ENCODE measurements around the gene ORMDL2.

The ORMDL2 gene, protein sequence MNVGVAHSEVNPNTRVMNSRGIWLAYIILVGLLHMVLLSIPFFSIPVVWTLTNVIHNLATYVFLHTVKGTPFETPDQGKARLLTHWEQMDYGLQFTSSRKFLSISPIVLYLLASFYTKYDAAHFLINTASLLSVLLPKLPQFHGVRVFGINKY

DNA sequence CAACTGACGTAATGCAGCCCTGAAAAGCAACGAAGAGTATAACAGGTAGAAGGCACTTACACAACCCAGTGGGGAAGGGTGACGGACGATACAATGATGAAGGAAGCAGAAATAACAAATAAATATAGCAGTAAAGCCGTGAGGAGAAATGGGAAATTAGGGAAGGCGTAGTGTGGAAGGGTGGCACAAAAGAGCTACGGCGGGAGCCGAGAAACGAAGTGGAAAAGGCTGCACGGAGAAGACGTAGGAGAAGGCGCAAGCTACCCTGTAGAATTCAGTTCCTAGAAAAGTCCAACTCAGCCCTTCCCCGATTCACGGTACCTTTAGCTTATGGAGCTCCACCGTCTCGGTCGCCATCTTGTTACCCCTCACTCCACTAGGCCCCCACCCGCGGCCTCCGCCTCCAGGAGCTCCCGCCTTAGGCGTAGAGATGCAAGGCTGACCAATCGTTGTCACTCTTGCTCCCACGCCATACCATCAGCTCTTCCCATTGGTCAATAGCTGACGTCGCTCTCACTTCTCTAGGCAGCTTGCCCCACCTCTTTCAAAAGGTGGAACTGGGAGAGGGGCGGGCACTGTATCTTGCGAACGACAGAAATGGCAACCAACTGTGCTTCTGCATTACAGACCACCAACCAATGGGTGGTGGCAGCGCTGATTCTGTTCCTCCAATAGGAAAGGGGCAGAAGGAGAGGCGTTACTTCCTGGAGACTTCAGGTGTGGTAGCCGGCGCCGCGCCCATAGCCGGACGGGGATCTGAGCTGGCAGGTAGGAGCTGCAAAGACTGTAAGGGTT lies at the start of gene ORMDL2, which contains the start of gene SARNP:
ORMDL2 (plus strand) TSS at position 697 of the 795 bp plus-strand sequence. CDS start 959 bp downstream, outside the sequence.
SARNP (minus strand) TSS at position 380 of the 795 bp plus-strand sequence; CDS start at position 357, 23 bp downstream.
- peak; percentile 91 for DNase-seq

DNA sequence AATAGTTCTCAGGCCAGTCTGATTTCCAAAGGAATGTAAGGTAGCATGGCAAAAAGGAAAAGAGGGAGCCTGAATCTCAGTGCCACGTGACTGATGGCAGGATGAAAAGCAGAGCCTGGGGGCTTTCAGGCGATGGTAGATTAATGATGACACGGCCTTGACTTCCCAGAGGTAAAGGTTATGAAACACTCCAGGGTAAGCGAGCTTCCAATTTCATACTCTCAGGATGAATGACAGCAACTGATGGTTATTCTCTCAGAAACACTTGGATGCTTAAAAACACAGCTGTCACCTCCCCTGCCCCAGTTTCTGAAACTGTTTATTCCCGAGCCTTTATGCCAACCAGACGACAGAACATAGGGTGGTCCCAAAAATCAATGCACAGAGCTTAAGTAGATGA lies 46.1 kb upstream of the ORMDL2 start:
- DNase-seq: no peak

DNA sequence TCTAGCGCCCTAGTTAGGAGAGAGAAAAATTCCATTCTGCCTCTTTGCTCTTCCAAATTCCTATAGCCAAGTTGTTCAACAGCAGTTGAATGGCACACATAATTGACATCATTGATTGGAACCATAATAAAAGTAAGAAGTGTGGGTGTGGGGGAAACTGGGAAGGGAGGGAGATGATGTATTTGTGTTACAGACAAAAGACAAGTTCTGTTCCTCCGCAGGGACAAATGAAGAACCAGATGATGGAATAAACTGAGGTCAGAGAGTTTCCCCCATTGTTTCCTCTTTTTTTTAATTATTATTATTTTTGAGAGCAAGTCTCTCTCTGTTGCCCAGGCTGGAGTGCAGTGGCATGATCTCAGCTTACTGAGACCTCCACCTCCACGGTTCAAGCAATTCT lies 40.0 kb upstream of the ORMDL2 start:
- DNase-seq: no peak

DNA sequence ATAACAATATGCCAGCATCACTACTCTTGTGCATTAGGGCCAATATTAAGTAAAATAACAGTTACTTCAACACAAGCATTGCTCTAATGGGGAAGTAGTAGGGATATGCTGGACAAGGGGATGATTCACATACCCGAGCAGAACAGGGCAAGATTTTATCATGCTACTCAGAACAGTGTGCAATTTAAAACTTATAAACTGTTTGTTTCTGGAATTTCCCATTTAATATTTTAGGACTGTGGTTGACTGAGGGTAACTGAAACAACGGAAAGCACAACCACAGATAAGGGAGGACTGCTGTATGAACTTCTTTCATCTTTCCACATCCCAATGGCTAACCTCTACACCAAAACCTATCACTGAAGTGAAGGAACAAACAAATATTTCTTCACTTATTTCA lies 37.2 kb upstream of the ORMDL2 start:
- DNase-seq: no peak

DNA sequence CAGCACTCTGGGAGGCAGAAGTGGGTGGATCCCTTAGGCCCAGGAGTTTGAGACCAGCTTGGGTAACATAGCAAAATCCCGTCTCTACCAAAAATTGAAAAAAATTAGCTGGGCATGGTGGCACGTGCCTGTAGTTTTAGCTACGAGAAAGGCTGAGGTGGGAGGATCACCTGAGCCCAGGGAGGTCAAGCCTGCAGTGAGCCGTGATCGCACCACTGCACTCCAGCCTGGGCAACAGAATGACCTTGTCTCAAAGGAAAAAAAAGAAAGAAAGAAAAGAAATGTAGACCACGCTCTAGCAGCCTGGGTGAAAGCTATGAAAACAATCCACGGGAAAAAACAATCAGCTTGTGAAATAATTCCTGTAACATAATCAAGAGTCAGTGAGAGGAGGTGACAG lies 29.3 kb upstream of the ORMDL2 start:
- DNase-seq: no peak

DNA sequence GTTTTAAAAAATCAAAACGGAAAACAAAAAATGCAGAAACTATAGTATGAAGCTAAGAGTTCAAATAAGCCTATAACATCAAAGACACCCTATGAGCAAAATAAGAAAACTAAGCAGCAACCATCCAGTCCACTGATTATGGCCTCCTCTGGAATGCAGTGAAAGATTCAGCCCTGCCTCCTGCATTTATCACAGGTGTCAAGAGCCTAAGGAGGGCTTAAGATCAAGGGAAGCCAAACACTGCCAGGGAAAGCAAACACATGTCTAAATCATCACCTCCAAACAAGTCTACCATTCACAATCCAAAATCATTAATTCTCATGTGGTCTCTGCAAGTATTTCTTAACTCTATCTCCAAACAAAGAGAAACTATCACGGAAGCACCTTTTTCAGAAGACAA lies 28.7 kb upstream of the ORMDL2 start:
- DNase-seq: no peak

DNA sequence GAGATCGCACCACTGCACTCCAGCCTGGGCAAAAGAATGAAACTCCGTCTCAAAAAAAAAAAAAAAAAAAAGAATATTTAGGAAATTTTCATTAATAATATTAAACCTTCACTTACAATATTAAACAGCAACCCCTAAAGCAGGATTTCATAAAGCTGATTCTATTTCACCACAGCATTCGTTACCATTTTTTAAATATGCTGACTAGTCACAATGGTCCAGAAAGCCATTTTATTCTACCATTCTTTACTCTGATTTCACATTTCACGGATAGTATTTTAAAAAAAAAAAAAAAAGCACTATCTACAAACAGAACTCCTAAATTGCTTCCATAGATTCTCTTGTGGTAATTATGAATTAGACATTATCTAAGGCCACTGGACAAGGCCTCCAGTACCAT lies 27.9 kb upstream of the ORMDL2 start:
- no peak for DNase-seq

DNA sequence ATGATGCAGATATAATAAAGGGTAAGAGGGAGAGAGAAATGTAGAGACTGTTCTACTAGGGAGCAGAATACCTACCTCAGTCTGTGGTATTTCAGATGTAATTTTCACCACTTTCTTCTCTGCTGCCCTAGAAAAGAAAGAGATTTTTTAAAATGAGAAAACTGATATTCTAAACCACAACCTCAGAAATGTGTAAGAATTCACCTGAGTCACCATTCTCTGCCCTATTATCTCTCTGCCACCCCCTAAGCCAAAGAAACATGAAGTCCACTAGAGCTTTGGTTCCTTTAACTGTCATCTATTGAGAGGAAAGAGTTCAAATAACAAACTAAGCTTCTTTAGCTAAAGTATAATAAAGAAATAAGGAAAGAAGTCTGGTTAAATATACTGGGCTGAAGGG lies 21.9 kb upstream of the ORMDL2 start:
- DNase-seq: no peak

DNA sequence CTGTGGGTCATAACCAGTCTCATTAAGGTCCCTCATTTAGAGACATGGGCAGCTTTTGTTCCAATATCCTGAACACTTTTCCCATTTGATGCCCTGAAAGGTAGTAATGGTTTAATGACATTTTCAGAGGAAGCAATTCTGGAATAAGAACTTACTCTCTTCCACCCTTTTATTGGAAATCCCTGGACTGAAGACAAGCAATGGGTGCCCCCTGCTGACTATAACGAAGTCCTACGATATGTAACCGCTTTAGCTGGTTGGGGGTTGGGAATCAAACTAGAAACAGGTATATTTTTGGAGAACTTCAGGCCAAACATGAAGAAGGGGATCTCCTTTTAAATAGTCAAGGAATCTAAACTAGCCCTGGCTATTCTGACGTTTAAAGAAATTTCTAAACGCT lies 20.8 kb upstream of the ORMDL2 start:
- DNase-seq: no peak

DNA sequence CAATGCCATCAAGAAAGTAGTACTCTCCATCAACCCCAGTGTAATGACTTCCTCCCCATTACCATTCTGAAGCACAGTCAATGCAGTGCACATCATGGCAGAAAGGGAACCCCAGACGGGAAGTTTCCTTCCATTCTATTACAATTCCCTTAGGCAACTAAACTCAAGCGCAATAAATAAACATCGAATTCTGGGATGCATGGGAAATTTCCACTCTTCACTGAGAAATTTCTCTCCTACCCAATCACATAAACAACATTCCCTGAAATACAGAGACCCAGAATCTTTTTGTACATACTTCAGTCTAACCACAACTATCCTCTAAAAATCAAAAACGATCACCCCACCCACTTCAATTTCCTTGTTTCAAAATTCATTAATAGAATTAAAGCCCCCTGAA lies 20.3 kb upstream of the ORMDL2 start:
- DNase-seq: no peak

DNA sequence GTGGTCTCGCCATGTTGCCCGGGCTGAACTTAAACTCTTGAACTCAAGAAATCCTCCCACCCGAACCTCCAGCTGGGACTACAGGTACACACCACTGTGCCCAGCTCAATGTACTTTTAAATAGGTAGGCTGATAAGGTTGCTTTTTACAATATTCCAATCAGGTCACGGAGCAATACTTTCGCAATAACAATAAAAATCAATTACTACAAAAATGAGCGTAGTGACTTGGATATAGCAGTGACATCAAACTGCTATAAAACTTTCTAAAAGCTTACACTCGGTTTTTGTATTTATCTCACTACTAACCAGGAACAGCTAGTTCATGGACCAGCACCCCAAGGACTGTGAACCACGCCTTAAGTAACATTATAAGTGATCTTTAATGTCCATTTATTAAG lies 10.9 kb upstream of the ORMDL2 start:
- DNase-seq: no peak

DNA sequence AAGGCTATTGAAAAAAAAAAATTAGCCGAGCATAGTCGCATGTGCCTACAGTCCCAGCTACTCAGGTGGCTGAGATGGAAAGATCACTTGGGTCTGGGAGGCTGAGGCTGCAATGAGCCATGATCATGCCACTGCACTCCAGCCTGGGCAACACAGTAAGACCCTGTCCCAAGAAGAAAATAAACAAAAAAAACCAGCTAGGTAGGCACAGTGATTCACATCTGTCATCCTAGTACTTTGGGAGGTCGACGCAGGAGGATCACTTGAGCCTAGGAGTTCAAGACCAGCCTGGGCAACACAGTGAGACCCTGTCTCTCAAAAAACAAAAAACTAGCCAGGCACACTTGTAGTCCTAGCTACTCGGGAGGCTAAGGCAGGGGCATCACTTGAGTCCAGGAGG lies 8.6 kb upstream of the ORMDL2 start:
- no peak for DNase-seq

DNA sequence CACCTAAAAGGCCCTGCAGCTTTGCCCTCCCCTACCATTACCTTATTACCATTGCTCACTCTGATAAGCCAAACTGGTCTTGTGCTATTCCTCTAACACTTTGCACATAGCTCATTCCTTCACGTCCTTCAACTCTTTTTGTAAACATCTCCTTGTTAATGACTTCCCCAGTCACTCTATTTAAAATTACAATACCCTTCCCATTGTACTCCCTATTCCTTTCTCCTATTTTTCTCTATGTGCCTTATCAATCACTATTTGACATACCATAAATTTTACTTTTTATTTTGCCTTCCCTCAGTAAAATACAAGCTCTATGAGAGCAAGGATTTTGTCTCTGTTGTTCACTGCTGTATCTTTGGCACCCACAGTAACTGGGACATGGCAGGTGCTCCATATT lies 5.8 kb upstream of the ORMDL2 start:
- DNase-seq: no peak

DNA sequence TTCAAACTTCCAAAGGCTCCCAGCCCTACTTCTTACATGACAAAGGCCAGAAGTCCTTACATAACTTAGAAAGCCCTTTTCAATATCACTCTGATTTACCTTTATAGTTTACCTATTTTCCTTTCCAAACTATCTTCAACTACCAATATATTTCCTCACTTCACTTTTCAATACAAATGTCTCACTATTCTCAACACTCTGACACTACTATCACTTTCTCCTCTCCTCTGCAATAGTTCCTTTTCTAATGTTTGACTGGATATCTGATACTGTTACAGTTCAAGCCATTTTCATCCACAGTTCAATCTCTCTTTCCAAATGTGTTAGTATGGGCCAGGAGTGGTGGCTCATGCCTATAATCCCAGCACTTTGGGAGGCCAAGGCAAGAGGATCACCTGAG lies 3.6 kb upstream of the ORMDL2 start:
- no peak for DNase-seq

DNA sequence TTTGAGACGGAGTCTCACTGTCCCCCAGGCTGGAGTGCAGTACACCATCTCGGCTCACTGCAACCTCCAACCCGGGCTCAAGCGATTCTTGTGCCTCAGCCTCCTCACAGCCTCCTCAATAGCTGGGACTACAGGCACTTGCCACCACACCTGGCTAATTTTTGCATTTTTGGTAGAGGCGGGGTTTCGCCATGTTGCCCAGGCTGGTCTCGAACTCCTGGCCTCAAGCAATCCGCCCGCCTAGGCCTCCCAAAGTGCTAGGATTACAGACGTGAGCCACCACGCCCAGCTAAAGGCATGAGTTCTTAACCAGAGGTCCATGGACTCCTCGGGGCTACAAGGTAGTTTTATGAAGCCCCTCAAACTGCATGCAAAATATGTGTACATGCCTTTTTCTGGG lies 2.4 kb upstream of the ORMDL2 start:
- DNase-seq: no peak

DNA sequence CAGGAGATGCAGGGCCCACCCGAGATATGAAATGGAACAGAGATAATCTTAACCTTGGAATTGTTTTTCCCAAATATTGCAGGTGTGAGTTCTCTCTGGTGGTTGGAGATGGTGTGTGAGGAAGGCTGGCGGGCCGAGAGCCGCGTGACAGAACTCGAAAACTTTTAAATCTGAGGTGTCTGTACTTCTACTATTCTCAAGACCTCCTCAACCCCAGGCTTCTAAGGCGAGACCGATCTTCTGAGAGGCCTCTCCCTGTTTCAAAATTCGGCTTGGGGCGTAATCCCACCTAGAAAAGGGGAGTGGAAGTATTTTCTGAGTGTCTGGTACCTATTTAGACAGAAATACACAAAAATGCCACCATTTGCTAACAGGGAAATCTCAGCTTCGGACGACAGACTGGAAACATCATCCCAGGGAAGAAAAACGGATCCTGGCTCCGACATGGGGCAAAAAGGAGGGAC lies 928 bp upstream of the ORMDL2 start:
- DNase-seq: no peak

DNA sequence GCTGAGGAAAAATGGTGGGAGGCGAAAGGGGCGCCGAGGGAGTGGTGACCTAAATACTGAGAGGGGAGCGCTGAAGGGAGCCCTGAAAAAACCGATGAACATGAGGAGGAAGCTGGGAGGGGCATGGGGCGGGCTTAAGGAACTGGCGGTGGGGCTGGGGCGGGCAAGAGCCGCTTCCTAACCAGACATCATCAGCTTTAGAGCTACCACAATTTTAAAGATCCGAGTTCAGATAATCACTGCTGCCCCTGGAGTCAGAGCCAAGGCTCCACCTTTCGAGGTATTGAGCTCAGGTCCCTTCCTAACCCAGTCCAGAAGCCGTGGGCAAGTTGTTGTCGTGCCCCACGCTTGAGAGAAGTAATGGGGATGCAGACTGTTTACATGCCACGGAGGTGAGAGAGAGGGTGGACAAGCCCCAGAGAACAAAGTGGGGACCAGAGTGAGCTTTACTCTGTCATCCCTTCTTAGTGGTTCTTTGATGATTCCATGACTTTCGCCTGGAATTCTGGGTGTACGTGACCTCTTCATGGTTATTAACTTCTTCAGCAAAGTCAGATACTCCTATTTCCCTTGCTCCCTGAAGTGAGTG lies 393 bp downstream of the ORMDL2 start:
- no peak for DNase-seq

DNA sequence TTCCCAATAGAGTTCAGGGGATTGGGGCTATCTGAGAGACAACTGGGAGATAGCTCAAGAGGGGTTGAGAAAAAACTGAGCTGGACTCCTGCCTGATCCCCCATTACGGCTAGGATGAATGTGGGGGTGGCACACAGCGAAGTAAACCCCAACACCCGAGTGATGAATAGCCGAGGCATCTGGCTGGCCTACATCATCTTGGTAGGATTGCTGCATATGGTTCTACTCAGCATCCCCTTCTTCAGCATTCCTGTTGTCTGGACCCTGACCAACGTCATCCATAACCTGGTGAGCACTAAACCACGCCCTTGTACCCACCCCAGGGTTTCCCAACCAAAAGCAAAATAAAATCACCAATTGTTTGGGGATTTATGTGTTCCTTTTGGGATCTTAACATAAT lies 1.0 kb downstream of the ORMDL2 start:
- no peak for DNase-seq

DNA sequence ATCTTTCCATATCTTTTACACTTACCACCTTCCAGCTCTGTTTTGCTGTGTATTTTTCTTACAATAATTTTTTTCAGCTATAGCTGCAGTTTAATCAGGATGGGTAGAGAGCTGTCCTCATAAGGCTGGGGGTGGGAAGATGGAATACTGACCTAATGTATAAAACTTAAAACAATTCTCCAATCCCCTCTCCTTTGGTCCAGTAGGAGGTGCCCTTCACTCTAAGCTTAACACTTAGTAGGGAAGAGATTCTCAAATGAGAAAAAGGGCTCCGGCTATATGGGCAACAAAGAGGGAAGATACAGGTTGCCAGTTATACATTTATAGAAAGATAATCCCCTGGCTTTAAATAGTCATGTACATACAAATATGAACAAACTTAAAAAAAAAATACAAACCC lies 2.8 kb downstream of the ORMDL2 start:
- DNase-seq: no peak

DNA sequence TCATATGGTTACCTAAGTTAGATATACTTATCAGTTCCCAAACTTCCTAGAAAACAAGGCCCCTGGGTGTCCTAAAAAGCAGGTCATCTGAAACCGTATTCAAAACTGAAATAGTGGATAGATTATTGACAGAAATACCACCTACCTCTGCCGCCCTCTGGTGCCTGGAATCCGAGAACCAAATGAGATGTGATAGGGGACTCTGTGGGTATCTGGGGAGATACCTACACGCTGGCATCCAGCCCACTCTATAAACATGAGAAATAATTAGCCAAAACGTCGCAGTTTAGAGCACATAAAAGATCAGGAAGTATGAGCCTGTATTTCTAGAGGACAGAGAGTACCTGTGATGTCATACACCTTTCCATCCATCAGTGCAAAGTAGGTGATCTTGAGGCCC lies 4.4 kb downstream of the ORMDL2 start:
- DNase-seq: no peak

DNA sequence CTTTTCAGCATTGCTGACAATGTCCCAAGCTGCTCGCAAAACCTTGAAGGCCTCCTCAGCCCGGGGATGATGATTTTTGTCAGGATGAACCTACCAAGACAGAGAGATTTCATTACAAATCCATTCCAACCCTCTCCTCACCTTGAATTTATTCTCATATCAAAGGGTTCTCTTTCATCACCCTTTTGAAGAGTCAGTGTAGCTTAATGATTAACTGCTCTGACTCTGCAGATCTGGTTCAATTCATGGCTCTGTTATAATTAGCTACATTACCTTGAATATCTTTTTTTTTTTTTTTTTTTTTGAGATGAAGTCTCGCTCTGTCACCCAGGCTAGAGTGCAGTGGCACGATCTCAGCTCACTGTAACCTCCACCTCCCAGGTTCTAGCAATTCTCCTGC lies 5.6 kb downstream of the ORMDL2 start:
- DNase-seq: no peak

DNA sequence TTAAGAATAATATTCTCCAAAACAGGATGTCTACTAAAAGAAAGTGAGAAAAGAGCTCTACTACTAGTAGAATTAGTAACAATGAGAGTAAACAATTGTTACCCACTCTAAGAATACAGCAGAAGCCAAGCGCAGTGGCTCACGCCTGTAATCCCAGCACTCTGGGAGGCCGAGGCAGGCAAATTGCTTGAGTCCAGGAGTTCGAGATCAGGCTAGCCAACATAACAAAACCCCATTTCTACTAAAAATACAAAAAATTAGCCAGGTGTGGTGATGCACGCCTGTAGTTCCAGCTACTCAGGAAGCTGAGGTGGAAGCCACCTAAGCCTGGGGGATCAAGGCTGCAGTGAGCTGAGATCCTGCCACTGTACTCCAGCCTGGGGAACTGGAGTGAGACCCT lies 6.9 kb downstream of the ORMDL2 start:
- no peak for DNase-seq

DNA sequence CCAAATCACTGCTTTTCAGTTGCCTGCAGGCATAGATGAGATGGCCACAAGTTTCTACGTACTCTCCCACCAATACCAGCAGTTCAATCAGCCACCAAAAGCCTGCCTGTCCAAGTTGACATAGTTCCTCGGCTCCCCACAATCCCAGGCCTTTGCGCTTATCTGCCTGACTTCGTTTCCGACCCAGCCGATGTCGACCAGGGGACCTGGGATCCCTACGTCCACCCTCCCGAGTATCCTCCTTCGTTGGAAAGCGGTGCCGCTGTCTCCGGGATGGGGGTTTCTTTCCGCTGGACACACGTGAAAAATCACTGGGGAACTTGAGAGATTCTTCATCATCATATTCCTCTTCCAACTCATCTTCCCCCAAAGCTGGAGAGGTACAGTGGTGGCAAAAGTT lies 10.0 kb downstream of the ORMDL2 start:
- no peak for DNase-seq

DNA sequence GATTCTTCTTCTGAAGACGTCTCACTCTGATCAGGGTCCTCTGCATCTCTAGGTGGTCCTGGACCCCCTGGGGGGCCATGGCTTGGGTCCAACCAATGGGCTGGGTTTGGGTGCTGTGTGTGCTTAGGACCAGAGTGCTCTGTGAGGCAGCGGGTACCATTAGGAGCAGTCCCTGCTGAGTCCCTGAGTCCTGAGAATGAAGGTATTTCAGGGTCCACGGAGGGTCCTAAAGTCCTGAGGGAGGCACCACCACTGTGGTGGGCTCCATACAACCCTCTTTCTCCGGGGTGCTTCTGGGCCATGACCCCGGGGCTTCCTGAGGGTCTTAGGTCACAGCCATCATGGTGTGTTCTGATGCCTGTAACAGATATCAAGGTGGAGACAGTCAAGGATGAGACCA lies 10.5 kb downstream of the ORMDL2 start:
- DNase-seq: no peak

All from activated CD8-positive, alpha-beta memory T cell treated with anti-CD3 and anti-CD28 coated beads, Interleukin-2, amount 50 U/mL, for 4 hours (primary cell).